ENCODE data around the gene DMRTC2.

GRCh38 chr19:41863209-41863931, 18.5 kb downstream of the DMRTC2 start:
- no peak for TF ChIP-seq CTCF (IDR thresholded peaks at IDR 0.05)
- TF ChIP-seq REST (IDR thresholded peaks at IDR 0.05; ENCODE audit: insufficient read depth in 1 of 2, low read depth in 2 of 2, low read length in 1 of 2): no peak
- no peak for TF ChIP-seq SIN3A (IDR thresholded peaks at IDR 0.05; ENCODE audit: borderline replicate concordance, insufficient read depth, low read depth, low read length)
